ENCODE data around the gene OTUD7B.
"Not testable (repeated sequence)": the region's sequence is repeated elsewhere in the genome, so short reads cannot be mapped to it uniquely, and the experiment has no call there.

Gene OTUD7B

GRCh38 chr1:149957548-149957947, 53.0 kb downstream of the OTUD7B start:
- DNase-seq (ENCODE audit: low read depth in 2 of 3, low spot score in 1 of 3): not testable (repeated sequence)

GRCh38 chr1:149949911-149950310, 60.6 kb downstream of the OTUD7B start:
- no peak for DNase-seq (ENCODE audit: low read depth in 2 of 3, low spot score in 1 of 3)

GRCh38 chr1:149945206-149945605, 65.3 kb downstream of the OTUD7B start:
- DNase-seq (ENCODE audit: low read depth in 2 of 3, low spot score in 1 of 3): no peak

GRCh38 chr1:149942885-149943284, 67.6 kb downstream of the OTUD7B start:
- no peak for DNase-seq (ENCODE audit: low read depth in 2 of 3, low spot score in 1 of 3)

GRCh38 chr1:149942207-149942606, 68.3 kb downstream of the OTUD7B start:
- no peak for DNase-seq (ENCODE audit: low read depth in 2 of 3, low spot score in 1 of 3)

GRCh38 chr1:149940427-149940826, 70.1 kb downstream of the OTUD7B start:
- DNase-seq (ENCODE audit: low read depth in 2 of 3, low spot score in 1 of 3): no peak

- DNase-seq (ENCODE audit: low read depth in 2 of 3, low spot score in 1 of 3): not testable (repeated sequence)
These were observed 71.9 kb downstream of the OTUD7B start for GRCh38 chr1:149938668-149939003.

GRCh38 chr1:149937759-149938158, 72.8 kb downstream of the OTUD7B start:
- DNase-seq (ENCODE audit: low read depth in 2 of 3, low spot score in 1 of 3): peak in 1 of 3 donors; percentile 27

- DNase-seq (ENCODE audit: low read depth in 2 of 3, low spot score in 1 of 3): no peak
These were observed 73.4 kb downstream of the OTUD7B start for GRCh38 chr1:149936992-149937705.

- no peak for DNase-seq (ENCODE audit: low read depth in 2 of 3, low spot score in 1 of 3)
These were observed 74.1 kb downstream of the OTUD7B start, which contains the start of gene MTMR11 for GRCh38 chr1:149936170-149936991. TSS of gene MTMR11 (minus strand) at chr1:149936879. CDS start at chr1:149936647, 232 bp downstream.

GRCh38 chr1:149934356-149934755, 76.2 kb downstream of the OTUD7B start:
- DNase-seq (ENCODE audit: low read depth in 2 of 3, low spot score in 1 of 3): no peak

- no peak for DNase-seq (ENCODE audit: low read depth in 2 of 3, low spot score in 1 of 3)
These were observed 77.3 kb downstream of the OTUD7B start for GRCh38 chr1:149933208-149933607.

GRCh38 chr1:149932474-149932873, 78.1 kb downstream of the OTUD7B start:
- no peak for DNase-seq (ENCODE audit: low read depth in 2 of 3, low spot score in 1 of 3)

- DNase-seq (ENCODE audit: low read depth in 2 of 3, low spot score in 1 of 3): no peak
These were observed 79.2 kb downstream of the OTUD7B start for GRCh38 chr1:149931212-149931790.

- no peak for DNase-seq (ENCODE audit: low read depth in 2 of 3, low spot score in 1 of 3)
These were observed 80.7 kb downstream of the OTUD7B start for GRCh38 chr1:149929856-149930255.

- DNase-seq (ENCODE audit: low read depth in 2 of 3, low spot score in 1 of 3): no peak
These were observed 82.2 kb downstream of the OTUD7B start for GRCh38 chr1:149928401-149928724.

- DNase-seq (ENCODE audit: low read depth in 2 of 3, low spot score in 1 of 3): peak; percentile 89 to 94 (median 92)
These were observed 82.7 kb downstream of the OTUD7B start, which contains the start of gene SF3B4 for GRCh38 chr1:149927563-149928400. TSS of gene SF3B4 (minus strand) at chr1:149927803. CDS start at chr1:149927759, 44 bp downstream.

GRCh38 chr1:149927056-149927562, 83.4 kb downstream of the OTUD7B start:
- DNase-seq (ENCODE audit: low read depth in 2 of 3, low spot score in 1 of 3): no peak

- no peak for DNase-seq (ENCODE audit: low read depth in 2 of 3, low spot score in 1 of 3)
These were observed 84.2 kb downstream of the OTUD7B start for GRCh38 chr1:149926296-149926695.

GRCh38 chr1:149925751-149926150, 84.8 kb downstream of the OTUD7B start:
- DNase-seq (ENCODE audit: low read depth in 2 of 3, low spot score in 1 of 3): no peak

- DNase-seq (ENCODE audit: low read depth in 2 of 3, low spot score in 1 of 3): no peak
These were observed 85.2 kb downstream of the OTUD7B start for GRCh38 chr1:149925345-149925744.

Data from stimulated activated CD4-positive, alpha-beta T cell treated with anti-CD3 and anti-CD28 coated beads, Interleukin-12 subunit alpha, Interleukin-12 subunit beta, amount 100 ng/mL, for 48 hours (primary cell).